HepG2 (cell line): ENCODE results near the gene ARHGAP9. TPM values are rescaled to one million over a fixed set of nuclear protein-coding genes. Genes with fewer than 3 reads are reported as not detected.

Experiments
- ATAC-seq: fragments of 200-7000 bp; cut with Tn5 transposase; 3 replicates; pipeline ENCODE4 v1.9.1; 2020; ENCODE audit warnings: mild to moderate bottlenecking, moderate library complexity
- BruUV-seq: library from RNA; stranded (reverse); fragments of 400-500 nt; replicated peaks from 2 replicates; lab custom pipeline; 2021; lab: Mats Ljungman, UMichigan
- CTCF ChIA-PET: fragments of 300-600 bp; formaldehyde crosslinking; extraction: SDS; loops from one replicate; lab custom pipeline; 2021; ENCODE audit warnings: low total read pairs, inconsistent platforms, low intra/inter-chr PET ratio; lab: Yijun Ruan, JAX
- POLR2A ChIA-PET: fragments of 350-600 bp; sonication (Branson Sonifier 250); formaldehyde crosslinking; loops from one replicate; lab custom pipeline; 2020; ENCODE audit warnings: antibody characterized with exemption, inconsistent platforms; lab: Yijun Ruan, JAX
- DNase-seq: peaks from one replicate; pipeline ENCODE4 v3.0.0-alpha.2; 2015; ENCODE audit warnings: low spot score
- FAIRE-seq: peaks from 3 replicates; lab custom pipeline; 2011; peaks lifted over from hg19 to GRCh38; lab: Jason Lieb, UNC
- H2AFZ ChIP-seq: one replicate; pipeline ENCODE4 v1.6.1; 2011; ENCODE audit warnings: low read length, inconsistent platforms
- H3K27ac ChIP-seq: fragments of 300-600 bp; 3 replicates; pipeline ENCODE4 v1.8.0; 2011; ENCODE audit warnings: mixed run types, mild to moderate bottlenecking, mixed read lengths, low read length, inconsistent platforms; ENCODE audit not compliant: insufficient read depth; ENCODE audit errors: extremely low read length
- H3K27me3 ChIP-seq, 2 experiments: fragments of 200-600 bp in 1 of 2; 2 replicates in 1 of 2; 3 replicates in 1 of 2; pipeline versions ENCODE4 v1.6.0 to v1.8.0; 2011; ENCODE audit warnings: low read length in 2 of 2, mild to moderate bottlenecking in 2 of 2, moderate library complexity in 2 of 2, inconsistent platforms in 1 of 2; ENCODE audit not compliant: insufficient read depth in 2 of 2, control insufficient read depth in 1 of 2
- H3K36me3 ChIP-seq, 2 experiments: fragments of 200-600 bp in 1 of 2; replicated peaks in 1 of 2; 2 replicates in 1 of 2; 3 replicates in 1 of 2; pipeline versions ENCODE4 v1.5.1 to v1.8.0; 2011; ENCODE audit warnings: low read length in 2 of 2, inconsistent platforms in 1 of 2; ENCODE audit not compliant: insufficient read depth in 2 of 2, control insufficient read depth in 1 of 2
- H3K4me1 ChIP-seq: 2 replicates; pipeline ENCODE4 v1.5.1; 2012; ENCODE audit warnings: low read length, inconsistent platforms; ENCODE audit not compliant: insufficient read depth
- H3K4me2 ChIP-seq: 2 replicates; pipeline ENCODE4 v1.6.0; 2011; ENCODE audit warnings: low read depth, low read length, inconsistent platforms
- H3K4me3 ChIP-seq, 3 experiments: fragments of 200-600 bp in 1 of 3; sonication (generic), shearing (Covaris generic) in 1 of 3; replicated peaks in 1 of 3; 2 replicates each; pipeline ENCODE4 v1.5.1; 2011 to 2016; ENCODE audit warnings: low read length in 3 of 3, inconsistent platforms in 2 of 3, low read depth in 2 of 3, mild to moderate bottlenecking in 2 of 3, control low read depth in 1 of 3, mixed read lengths in 1 of 3; ENCODE audit not compliant: insufficient read depth in 1 of 3
- H3K79me2 ChIP-seq: one replicate; pipeline ENCODE4 v1.6.1; 2011; ENCODE audit warnings: low read length, inconsistent platforms; ENCODE audit not compliant: insufficient read depth
- H3K9ac ChIP-seq: 2 replicates; pipeline ENCODE4 v1.6.0; 2011; ENCODE audit warnings: mild to moderate bottlenecking, low read depth, low read length, inconsistent platforms; ENCODE audit not compliant: insufficient read depth
- H3K9me3 ChIP-seq: 2 replicates; pipeline ENCODE4 v1.5.1; 2012; ENCODE audit warnings: mild to moderate bottlenecking, low read length
- H4K20me1 ChIP-seq: 2 replicates; pipeline ENCODE4 v1.6.0; 2011; ENCODE audit warnings: inconsistent platforms, mild to moderate bottlenecking, low read length, moderate library complexity; ENCODE audit not compliant: insufficient read depth
- AGO2 ChIP-seq: fragments of 200-400 bp; formaldehyde crosslinking; optimal IDR thresholded peaks from 2 replicates; pipeline ENCODE3; 2017; ENCODE audit warnings: mild to moderate bottlenecking, low read depth, low read length, moderate library complexity
- CEBPG ChIP-seq: IDR thresholded peaks from 2 replicates; pipeline ENCODE4 v1.6.1; 2016
- GTF3A ChIP-seq: sonication (generic); formaldehyde crosslinking; conservative IDR thresholded peaks from 2 replicates; pipeline ENCODE4 v1.4.0; 2020; ENCODE audit warnings: mild to moderate bottlenecking, missing genetic modification reagents
- JUND ChIP-seq: sonication (generic); formaldehyde crosslinking; IDR thresholded peaks from 2 replicates; pipeline ENCODE4 v1.8.0; 2022; ENCODE audit warnings: mild to moderate bottlenecking, missing genetic modification reagents
- KAT8 ChIP-seq: IDR thresholded peaks from 2 replicates; pipeline ENCODE4 v1.6.1; 2016; ENCODE audit warnings: missing genetic modification reagents, missing compliant biosample characterization
- MXI1 ChIP-seq: IDR thresholded peaks from 3 replicates; pipeline ENCODE4 v1.6.1; 2012; ENCODE audit warnings: low read depth, low read length, inconsistent platforms, borderline replicate concordance
- NAIF1 ChIP-seq: sonication (generic); formaldehyde crosslinking; IDR thresholded peaks from 2 replicates; pipeline ENCODE4 v1.5.0; 2020; ENCODE audit warnings: mild to moderate bottlenecking, missing genetic modification reagents, borderline replicate concordance
- NR2C2 ChIP-seq: sonication (generic); formaldehyde crosslinking; IDR thresholded peaks from 2 replicates; pipeline ENCODE4 v1.4.0; 2020; ENCODE audit warnings: missing genetic modification reagents, mild to moderate bottlenecking, moderate library complexity, borderline replicate concordance
- SOX13 ChIP-seq, 3 experiments: fragments of 450-650 bp in 1 of 3; sonication (generic) in 1 of 3; formaldehyde crosslinking in 1 of 3; IDR thresholded peaks in 2 of 3; conservative IDR thresholded peaks in 1 of 3; 2 replicates each; pipeline versions ENCODE4 v1.5.0 to v1.6.1; 2016 to 2020; ENCODE audit warnings: antibody characterized with exemption in 1 of 3, mild to moderate bottlenecking in 1 of 3, missing compliant biosample characterization in 1 of 3, missing genetic modification reagents in 1 of 3, moderate library complexity in 1 of 3
- SSRP1 ChIP-seq: IDR thresholded peaks from 2 replicates; pipeline ENCODE4 v1.6.1; 2016; ENCODE audit warnings: control low read depth
- ZFP62 ChIP-seq: sonication (generic); formaldehyde crosslinking; IDR thresholded peaks from 2 replicates; pipeline ENCODE4 v1.4.0; 2020; ENCODE audit warnings: missing genetic modification reagents
- ZNF101 ChIP-seq: sonication (generic); formaldehyde crosslinking; IDR thresholded peaks from 2 replicates; pipeline ENCODE4 v1.4.0; 2020; ENCODE audit warnings: mild to moderate bottlenecking, low read depth, missing genetic modification reagents, borderline replicate concordance
- ZNF3 ChIP-seq: IDR thresholded peaks from 2 replicates; pipeline ENCODE4 v1.7.0; 2017; ENCODE audit warnings: inconsistent platforms
- ZSCAN30 ChIP-seq: sonication (generic); formaldehyde crosslinking; IDR thresholded peaks from 2 replicates; pipeline ENCODE4 v1.5.0; 2020; ENCODE audit warnings: mild to moderate bottlenecking, missing genetic modification reagents
- WGBS: methylation state at CpG from one replicate; pipeline ENCODE4 v1.1.6; 2017; ENCODE audit warnings: low lambda C conversion rate; 5-methylcytosine and 5-hydroxymethylcytosine counted together
- in situ Hi-C: cut with HindIII; loops from 2 replicates; pipeline ENCODE4 v1.10.0; 2017; ENCODE audit warnings: low pct_unique_long_range_greater_than_20kb; ENCODE audit not compliant: extremely low pct_ligation_motif_present
- intact Hi-C: fragments of 100-400 bp; cut with micrococcal nuclease; formaldehyde crosslinking; loops from one replicate; pipeline ENCODE4 v1.10.0; 2022; ENCODE audit not compliant: unreplicated experiment
- polyA plus RNA-seq, 8 experiments: library from polyadenylated mRNA; depleted of rRNA in 3 of 8; stranded (reverse) in 7 of 8; unstranded in 1 of 8; fragments of >200 nt; fragmentation: Illumina TruSeq in 4 of 8; extraction: Trizol in 4 of 8; gene quantifications; 2 replicates each; pipeline versions ENCODE4 v1.2.1 to v1.2.3, GENCODE V29; 2011 to 2016; ENCODE audit warnings: low read depth in 4 of 8, missing spikeins in 1 of 8, mixed read lengths in 1 of 8; ENCODE audit not compliant: insufficient read depth in 1 of 8
- total RNA-seq, 5 experiments: library from RNA; depleted of rRNA; stranded (reverse); fragments of >200 nt; fragmentation: Illumina TruSeq; extraction: Trizol; gene quantifications; 2 replicates each; pipeline ENCODE4 v1.2.3, GENCODE V29; 2016; ENCODE audit warnings: low read depth in 1 of 5
- TF ChIP-seq, protein P1 (sequence below): sonication (generic); formaldehyde crosslinking; IDR thresholded peaks from 2 replicates; pipeline ENCODE4 v1.4.0; 2020; ENCODE audit warnings: mild to moderate bottlenecking, missing genetic modification reagents
- TF ChIP-seq, protein P2 (sequence below): sonication (generic); formaldehyde crosslinking; IDR thresholded peaks from 2 replicates; pipeline ENCODE4 v1.5.0; 2020; ENCODE audit warnings: mild to moderate bottlenecking, missing genetic modification reagents, moderate library complexity
- TF ChIP-seq, protein P3 (sequence below): sonication (generic); formaldehyde crosslinking; IDR thresholded peaks from 2 replicates; pipeline ENCODE4 v1.8.1; 2023; ENCODE audit warnings: missing genetic modification reagents, inconsistent platforms, borderline replicate concordance

Gene ARHGAP9
- total and polyA plus RNA-seq, 2 of the 13 experiments (the other 11 are each of a cell fraction or from before 2014, with no cell fraction given), result 0.18 to 1.2 TPM

DNA sequence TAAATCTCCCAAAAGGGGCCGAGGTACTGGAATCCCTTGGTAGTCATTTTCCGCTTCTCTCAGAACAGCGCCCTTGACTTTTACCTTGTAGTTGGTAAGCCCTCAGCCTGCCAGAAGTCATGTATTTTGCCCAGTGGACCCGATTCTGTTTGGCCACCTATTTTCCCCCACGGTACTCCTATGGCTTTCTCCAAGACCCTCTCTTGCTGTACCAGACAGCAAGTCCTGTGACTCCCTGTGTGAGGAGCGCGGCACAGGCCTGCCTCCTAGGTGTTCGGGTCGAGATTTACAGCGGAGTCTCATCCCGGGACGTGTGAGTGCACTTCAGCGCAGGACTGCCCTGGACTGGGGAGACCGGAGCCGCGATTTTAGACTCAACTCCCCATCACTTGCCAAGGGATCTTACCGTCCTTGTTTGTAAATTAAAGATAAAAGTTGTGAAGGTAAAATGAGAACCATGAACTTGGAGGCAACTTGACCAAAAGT, 41.9 kb upstream of the ARHGAP9 start:
- ATAC-seq (peak; percentile 48), DNase-seq (peak; percentile 72), FAIRE-seq (no peak)
- intact Hi-C loops, result loop anchor here (1.0 to 5.0 kb wide), 2 partner anchors 26 to 101 kb away; partner anchors contain the start of gene DCTN2
- H3K4me1 ChIP-seq, result peaks cover 48% of the 10 kb centered on the region
- WGBS, result 2% methylated on average over 16 of the region's 17 CpGs
- no TSS peak for BruUV-seq
- H4K20me1 ChIP-seq, result peaks cover 32% of the 10 kb centered on the region
- H3K4me2 ChIP-seq, result peak overlapping the region; percentile 93
- peak overlapping the region; percentile 59 to 93 (median 75) for H3K4me3 ChIP-seq
- POLR2A ChIA-PET, result interaction anchor here (1.4 to 7.8 kb wide), 9 partner anchors 9 to 89 kb away, joined by 4 to 90 read pairs (median 24); partner anchors contain the start of genes ARHGEF25, DCTN2 and INHBE
- peak overlapping the region; percentile 86 for H3K27ac ChIP-seq
- H3K27me3 ChIP-seq, result no peaks in the 10 kb centered on the region; a peak in 1 of 5 replicates
- in situ Hi-C loops, result no loop called here
- peaks cover 39% of the 10 kb centered on the region for H3K79me2 ChIP-seq
- CTCF ChIA-PET, result no interaction called here
- peaks cover 14 to 33% of the 10 kb centered on the region in 2 experiments for H3K36me3 ChIP-seq
- no peaks in the 10 kb centered on the region for H3K9me3 ChIP-seq
- no peak overlapping the region for H2AFZ ChIP-seq
- H3K9ac ChIP-seq, result peak overlapping the region; percentile 92
- TF ChIP-seq SOX13 (IDR thresholded peaks at IDR 0.05) (no peak), SOX13 (CRISPR knock-in tag; conservative IDR thresholded peaks at IDR 0.05 in 1 of 2, IDR thresholded peaks at IDR 0.05 in 1 of 2) (no peak), CEBPG (CRISPR knock-in tag) (no peak), ZFP62 (no peak), NAIF1 (CRISPR knock-in tag) (no peak), ZSCAN30 (0 out of 2 replicates have a peak, but pooled peaks have one; percentile 4), NR2C2 (CRISPR knock-in tag) (no peak), ZNF3 (CRISPR knock-in tag) (no peak), GTF3A (CRISPR knock-in tag) (0 out of 2 replicates have a peak, but pooled peaks have one; percentile 50), MXI1 (peak; percentile 10; the same call in 1 of the 3 replicates), JUND (CRISPR knock-in tag) (no peak), KAT8 (CRISPR knock-in tag) (no peak), SSRP1 (CRISPR knock-in tag) (no peak), ZNF101 (CRISPR knock-in tag) (no peak), AGO2 (no peak)
- TF ChIP-seq, protein P1, sequence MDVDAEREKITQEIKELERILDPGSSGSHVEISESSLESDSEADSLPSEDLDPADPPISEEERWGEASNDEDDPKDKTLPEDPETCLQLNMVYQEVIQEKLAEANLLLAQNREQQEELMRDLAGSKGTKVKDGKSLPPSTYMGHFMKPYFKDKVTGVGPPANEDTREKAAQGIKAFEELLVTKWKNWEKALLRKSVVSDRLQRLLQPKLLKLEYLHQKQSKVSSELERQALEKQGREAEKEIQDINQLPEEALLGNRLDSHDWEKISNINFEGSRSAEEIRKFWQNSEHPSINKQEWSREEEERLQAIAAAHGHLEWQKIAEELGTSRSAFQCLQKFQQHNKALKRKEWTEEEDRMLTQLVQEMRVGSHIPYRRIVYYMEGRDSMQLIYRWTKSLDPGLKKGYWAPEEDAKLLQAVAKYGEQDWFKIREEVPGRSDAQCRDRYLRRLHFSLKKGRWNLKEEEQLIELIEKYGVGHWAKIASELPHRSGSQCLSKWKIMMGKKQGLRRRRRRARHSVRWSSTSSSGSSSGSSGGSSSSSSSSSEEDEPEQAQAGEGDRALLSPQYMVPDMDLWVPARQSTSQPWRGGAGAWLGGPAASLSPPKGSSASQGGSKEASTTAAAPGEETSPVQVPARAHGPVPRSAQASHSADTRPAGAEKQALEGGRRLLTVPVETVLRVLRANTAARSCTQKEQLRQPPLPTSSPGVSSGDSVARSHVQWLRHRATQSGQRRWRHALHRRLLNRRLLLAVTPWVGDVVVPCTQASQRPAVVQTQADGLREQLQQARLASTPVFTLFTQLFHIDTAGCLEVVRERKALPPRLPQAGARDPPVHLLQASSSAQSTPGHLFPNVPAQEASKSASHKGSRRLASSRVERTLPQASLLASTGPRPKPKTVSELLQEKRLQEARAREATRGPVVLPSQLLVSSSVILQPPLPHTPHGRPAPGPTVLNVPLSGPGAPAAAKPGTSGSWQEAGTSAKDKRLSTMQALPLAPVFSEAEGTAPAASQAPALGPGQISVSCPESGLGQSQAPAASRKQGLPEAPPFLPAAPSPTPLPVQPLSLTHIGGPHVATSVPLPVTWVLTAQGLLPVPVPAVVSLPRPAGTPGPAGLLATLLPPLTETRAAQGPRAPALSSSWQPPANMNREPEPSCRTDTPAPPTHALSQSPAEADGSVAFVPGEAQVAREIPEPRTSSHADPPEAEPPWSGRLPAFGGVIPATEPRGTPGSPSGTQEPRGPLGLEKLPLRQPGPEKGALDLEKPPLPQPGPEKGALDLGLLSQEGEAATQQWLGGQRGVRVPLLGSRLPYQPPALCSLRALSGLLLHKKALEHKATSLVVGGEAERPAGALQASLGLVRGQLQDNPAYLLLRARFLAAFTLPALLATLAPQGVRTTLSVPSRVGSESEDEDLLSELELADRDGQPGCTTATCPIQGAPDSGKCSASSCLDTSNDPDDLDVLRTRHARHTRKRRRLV (CRISPR knock-in tag), result no peak
- TF ChIP-seq, protein P2, sequence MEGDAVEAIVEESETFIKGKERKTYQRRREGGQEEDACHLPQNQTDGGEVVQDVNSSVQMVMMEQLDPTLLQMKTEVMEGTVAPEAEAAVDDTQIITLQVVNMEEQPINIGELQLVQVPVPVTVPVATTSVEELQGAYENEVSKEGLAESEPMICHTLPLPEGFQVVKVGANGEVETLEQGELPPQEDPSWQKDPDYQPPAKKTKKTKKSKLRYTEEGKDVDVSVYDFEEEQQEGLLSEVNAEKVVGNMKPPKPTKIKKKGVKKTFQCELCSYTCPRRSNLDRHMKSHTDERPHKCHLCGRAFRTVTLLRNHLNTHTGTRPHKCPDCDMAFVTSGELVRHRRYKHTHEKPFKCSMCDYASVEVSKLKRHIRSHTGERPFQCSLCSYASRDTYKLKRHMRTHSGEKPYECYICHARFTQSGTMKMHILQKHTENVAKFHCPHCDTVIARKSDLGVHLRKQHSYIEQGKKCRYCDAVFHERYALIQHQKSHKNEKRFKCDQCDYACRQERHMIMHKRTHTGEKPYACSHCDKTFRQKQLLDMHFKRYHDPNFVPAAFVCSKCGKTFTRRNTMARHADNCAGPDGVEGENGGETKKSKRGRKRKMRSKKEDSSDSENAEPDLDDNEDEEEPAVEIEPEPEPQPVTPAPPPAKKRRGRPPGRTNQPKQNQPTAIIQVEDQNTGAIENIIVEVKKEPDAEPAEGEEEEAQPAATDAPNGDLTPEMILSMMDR (CRISPR knock-in tag), result peak; percentile 56
- TF ChIP-seq, protein P3, sequence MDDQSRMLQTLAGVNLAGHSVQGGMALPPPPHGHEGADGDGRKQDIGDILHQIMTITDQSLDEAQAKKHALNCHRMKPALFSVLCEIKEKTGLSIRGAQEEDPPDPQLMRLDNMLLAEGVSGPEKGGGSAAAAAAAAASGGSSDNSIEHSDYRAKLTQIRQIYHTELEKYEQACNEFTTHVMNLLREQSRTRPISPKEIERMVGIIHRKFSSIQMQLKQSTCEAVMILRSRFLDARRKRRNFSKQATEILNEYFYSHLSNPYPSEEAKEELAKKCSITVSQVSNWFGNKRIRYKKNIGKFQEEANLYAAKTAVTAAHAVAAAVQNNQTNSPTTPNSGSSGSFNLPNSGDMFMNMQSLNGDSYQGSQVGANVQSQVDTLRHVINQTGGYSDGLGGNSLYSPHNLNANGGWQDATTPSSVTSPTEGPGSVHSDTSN (CRISPR knock-in tag), result no peak
